Right lung (tissue), 5 donors: ENCODE results near the gene ARRDC2. TPM values are rescaled to one million over a fixed set of nuclear protein-coding genes. Genes with fewer than 3 reads are reported as not detected.

Source experiments
- DNase-seq, 2 donors: peaks; one replicate each; pipeline ENCODE4 v3.0.0-alpha.2; 2013
- polyA plus RNA-seq, 5 donors: library from polyadenylated mRNA; unstranded; fragments of 120-200 nt; gene quantifications; one replicate each; pipeline versions ENCODE4 v1.2.1 to v1.2.3, GENCODE V29; 2013; ENCODE audit warnings: inconsistent platforms in 1 of 5, low replicate concordance in 1 of 5; ENCODE audit not compliant: insufficient read length in 5 of 5, insufficient read depth in 1 of 5

The ARRDC2 gene
- polyA plus RNA-seq, 5 donors, result 7.4 to 13.5 (median 8.8) TPM

GRCh38 chr19:18057557-18057956 is 49.6 kb downstream of the ARRDC2 start:
- DNase-seq, result no peak

GRCh38 chr19:18058208-18059009 is 50.4 kb downstream of the ARRDC2 start:
- peak; percentile 77 to 81 for DNase-seq

GRCh38 chr19:18059297-18059696 is 51.3 kb downstream of the ARRDC2 start:
- no peak for DNase-seq

GRCh38 chr19:18059902-18060301 is 51.9 kb downstream of the ARRDC2 start:
- no peak for DNase-seq

- no peak for DNase-seq
Measured at GRCh38 chr19:18060472-18060871, 52.5 kb downstream of the ARRDC2 start.

- no peak for DNase-seq
Measured at GRCh38 chr19:18062028-18062427, 54.1 kb downstream of the ARRDC2 start.

GRCh38 chr19:18063463-18063862 is 55.5 kb downstream of the ARRDC2 start:
- DNase-seq, result no peak

Other genes starting within 250 kb of the ARRDC2 start
- under 1 TPM in 2 of 5 donors, not detected in 3; 0.10 to 0.12 TPM for gene B3GNT3, start 213.0 kb upstream of the ARRDC2 start, polyA plus RNA-seq
- under 1 TPM in 1 of 5 donors, not detected in 4; 0.28 TPM for gene INSL3, start 186.7 kb upstream of the ARRDC2 start, polyA plus RNA-seq
- 1 to 10 TPM; 1.9 to 3.4 (median 2.8) TPM for gene JAK3, start 160.2 kb upstream of the ARRDC2 start, polyA plus RNA-seq
- 1,000 to 10,000 TPM in 3 of 5 donors, 100 to 1,000 TPM in 2; 990 to 2,008 (median 1,110) TPM for gene RPL18A, start 148.3 kb upstream of the ARRDC2 start, polyA plus RNA-seq
- under 1 TPM in 4 of 5 donors, not detected in 1; 0.05 to 0.13 (median 0.08) TPM for gene SLC5A5, start 136.2 kb upstream of the ARRDC2 start, polyA plus RNA-seq
- gene CCDC124, start 75.2 kb upstream of the ARRDC2 start, polyA plus RNA-seq, result 10 to 100 TPM; 36.0 to 90.2 (median 46.2) TPM
- 1 to 10 TPM; 1.5 to 2.7 (median 1.8) TPM for gene KCNN1, start 41.1 kb upstream of the ARRDC2 start, polyA plus RNA-seq
- under 1 TPM; 0.31 to 0.63 (median 0.53) TPM for gene IL12RB1, start 78.8 kb downstream of the ARRDC2 start, polyA plus RNA-seq
- gene MAST3, start 89.6 kb downstream of the ARRDC2 start, polyA plus RNA-seq, result 10 to 100 TPM in 1 of 5 donors, 1 to 10 TPM in 4; 3.8 to 10.3 (median 6.1) TPM
- 10 to 100 TPM; 20.7 to 57.0 (median 27.6) TPM for gene PIK3R2, start 145.0 kb downstream of the ARRDC2 start, polyA plus RNA-seq
- gene IFI30, start 165.6 kb downstream of the ARRDC2 start, polyA plus RNA-seq, result 10 to 100 TPM in 3 of 5 donors, 1 to 10 TPM in 2; 9.1 to 25.8 (median 10.9) TPM
- 10 to 100 TPM in 1 of 5 donors, 1 to 10 TPM in 4; 5.2 to 10.4 (median 6.3) TPM for gene MPV17L2, start 185.0 kb downstream of the ARRDC2 start, polyA plus RNA-seq
- gene RAB3A, start 195.9 kb downstream of the ARRDC2 start, polyA plus RNA-seq, result 1 to 10 TPM; 3.0 to 6.2 (median 5.3) TPM
- gene PDE4C, start 218.3 kb downstream of the ARRDC2 start, polyA plus RNA-seq, result 1 to 10 TPM; 1.3 to 3.3 (median 1.9) TPM